Smooth muscle cell (in vitro differentiated cells): ENCODE data around the gene PCDHGA6. TPM values are rescaled to one million over a fixed set of nuclear protein-coding genes. Genes with fewer than 3 reads are reported as not detected.

ENCODE experiments used
- DNase-seq: peaks from one replicate; lab custom pipeline; 2025; ENCODE audit not compliant: unreplicated experiment; lab: John Stamatoyannopoulos, UW
- H2AFZ ChIP-seq: fragments of 200-600 bp; sonication (generic); 2 replicates; pipeline ENCODE4 v1.6.0; 2016; ENCODE audit warnings: antibody characterized with exemption, low read depth, mild to moderate bottlenecking
- H3F3A ChIP-seq: fragments of 200-600 bp; sonication (generic); 2 replicates; pipeline ENCODE4 v1.6.0; 2017; ENCODE audit warnings: antibody characterized with exemption, low read depth
- H3K27ac ChIP-seq: fragments of 200-600 bp; sonication (generic); 2 replicates; pipeline ENCODE4 v1.5.1; 2016; ENCODE audit warnings: low read depth, mild to moderate bottlenecking
- H3K27me3 ChIP-seq: fragments of 200-600 bp; sonication (generic); 2 replicates; pipeline ENCODE4 v1.6.1; 2016; ENCODE audit warnings: low read depth, mild to moderate bottlenecking
- H3K36me3 ChIP-seq: fragments of 200-600 bp; sonication (generic); 2 replicates; pipeline ENCODE4 v1.5.1; 2016; ENCODE audit warnings: low read depth
- H3K4me1 ChIP-seq: fragments of 200-600 bp; sonication (generic); 2 replicates; pipeline ENCODE4 v1.5.1; 2016; ENCODE audit warnings: low read depth
- H3K4me2 ChIP-seq: fragments of 200-600 bp; sonication (generic); 2 replicates; pipeline ENCODE4 v1.6.0; 2016; ENCODE audit warnings: mild to moderate bottlenecking
- H3K4me3 ChIP-seq: fragments of 200-600 bp; sonication (generic); 2 replicates; pipeline ENCODE4 v1.5.1; 2016; ENCODE audit warnings: mild to moderate bottlenecking
- H3K79me2 ChIP-seq: fragments of 200-600 bp; sonication (generic); 2 replicates; pipeline ENCODE4 v1.6.0; 2016; ENCODE audit warnings: low read depth, mild to moderate bottlenecking
- H3K9ac ChIP-seq: fragments of 200-600 bp; sonication (generic); 2 replicates; pipeline ENCODE4 v1.6.0; 2016; ENCODE audit warnings: low read depth
- H3K9me3 ChIP-seq: fragments of 200-600 bp; sonication (generic); replicated peaks from 2 replicates; pipeline ENCODE4 v1.5.1; 2016; ENCODE audit warnings: low read depth
- H4K20me1 ChIP-seq: fragments of 200-600 bp; sonication (generic); 2 replicates; pipeline ENCODE4 v1.6.0; 2016; ENCODE audit warnings: low read depth
- WGBS: methylation state at CpG from one replicate; pipeline ENCODE4 v1.1.7; 2016; ENCODE audit warnings: low lambda C conversion rate; 5-methylcytosine and 5-hydroxymethylcytosine counted together
- polyA plus RNA-seq: library from polyadenylated mRNA; unstranded; fragments of >200 nt; fragmentation: Nextera tagmentation; extraction: Ambion mirVana; gene quantifications from 2 replicates; pipeline ENCODE4 v1.2.1, GENCODE V29; 2016
- total RNA-seq: library from RNA; depleted of rRNA; stranded (reverse); fragments of >200 nt; gene quantifications from 2 replicates; pipeline ENCODE4 v1.2.3, GENCODE V29; 2014
- TF ChIP-seq, protein P1 (sequence below): fragments of 200-600 bp; sonication (generic); IDR thresholded peaks from 2 replicates; pipeline ENCODE4 v1.5.1; 2017; ENCODE audit warnings: borderline replicate concordance, mild to moderate bottlenecking, antibody characterized with exemption; ENCODE audit not compliant: insufficient read depth, poor library complexity, severe bottlenecking

The PCDHGA6 gene
- total and polyA plus RNA-seq, 2 experiments from 2014 or later: 0.27 TPM; not detected in 1

DNA sequence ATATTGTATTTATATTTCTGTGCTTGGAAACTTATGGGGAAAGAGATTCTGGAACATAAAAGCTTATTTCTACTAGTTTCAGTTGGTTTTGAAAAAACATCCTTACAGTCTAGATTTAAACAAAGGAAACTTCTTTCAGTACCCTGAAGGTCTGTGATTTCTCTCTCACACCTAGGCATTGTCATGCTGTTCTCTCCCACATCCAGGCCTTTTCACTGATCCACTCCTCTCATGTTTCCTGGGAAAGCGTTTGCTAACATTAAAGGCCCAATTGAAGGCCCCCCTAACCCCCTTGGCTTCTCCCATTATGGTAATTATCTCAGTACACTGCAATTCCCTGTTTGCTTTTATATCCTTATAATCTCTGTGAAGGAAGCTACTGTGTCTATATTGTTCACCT lies 30.9 kb upstream of the PCDHGA6 start:
- no peak for DNase-seq
- H3K9ac ChIP-seq: no peak overlapping the region
- H3K79me2 ChIP-seq: no peaks in the 10 kb centered on the region
- no peaks in the 10 kb centered on the region for H3K27me3 ChIP-seq
- TF ChIP-seq, protein P1, sequence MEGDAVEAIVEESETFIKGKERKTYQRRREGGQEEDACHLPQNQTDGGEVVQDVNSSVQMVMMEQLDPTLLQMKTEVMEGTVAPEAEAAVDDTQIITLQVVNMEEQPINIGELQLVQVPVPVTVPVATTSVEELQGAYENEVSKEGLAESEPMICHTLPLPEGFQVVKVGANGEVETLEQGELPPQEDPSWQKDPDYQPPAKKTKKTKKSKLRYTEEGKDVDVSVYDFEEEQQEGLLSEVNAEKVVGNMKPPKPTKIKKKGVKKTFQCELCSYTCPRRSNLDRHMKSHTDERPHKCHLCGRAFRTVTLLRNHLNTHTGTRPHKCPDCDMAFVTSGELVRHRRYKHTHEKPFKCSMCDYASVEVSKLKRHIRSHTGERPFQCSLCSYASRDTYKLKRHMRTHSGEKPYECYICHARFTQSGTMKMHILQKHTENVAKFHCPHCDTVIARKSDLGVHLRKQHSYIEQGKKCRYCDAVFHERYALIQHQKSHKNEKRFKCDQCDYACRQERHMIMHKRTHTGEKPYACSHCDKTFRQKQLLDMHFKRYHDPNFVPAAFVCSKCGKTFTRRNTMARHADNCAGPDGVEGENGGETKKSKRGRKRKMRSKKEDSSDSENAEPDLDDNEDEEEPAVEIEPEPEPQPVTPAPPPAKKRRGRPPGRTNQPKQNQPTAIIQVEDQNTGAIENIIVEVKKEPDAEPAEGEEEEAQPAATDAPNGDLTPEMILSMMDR: no peak
- H3F3A ChIP-seq: no peaks in the 10 kb centered on the region
- no peak overlapping the region for H3K27ac ChIP-seq
- no peaks in the 10 kb centered on the region for H3K4me1 ChIP-seq
- no peaks in the 10 kb centered on the region for H4K20me1 ChIP-seq
- H3K9me3 ChIP-seq: peaks cover 16% of the 10 kb centered on the region
- H3K36me3 ChIP-seq: no peaks in the 10 kb centered on the region
- no peak overlapping the region for H2AFZ ChIP-seq
- 50% methylated on average over 1 of the region's 1 CpG for WGBS
- H3K4me2 ChIP-seq: no peak overlapping the region
- H3K4me3 ChIP-seq: no peak overlapping the region

DNA sequence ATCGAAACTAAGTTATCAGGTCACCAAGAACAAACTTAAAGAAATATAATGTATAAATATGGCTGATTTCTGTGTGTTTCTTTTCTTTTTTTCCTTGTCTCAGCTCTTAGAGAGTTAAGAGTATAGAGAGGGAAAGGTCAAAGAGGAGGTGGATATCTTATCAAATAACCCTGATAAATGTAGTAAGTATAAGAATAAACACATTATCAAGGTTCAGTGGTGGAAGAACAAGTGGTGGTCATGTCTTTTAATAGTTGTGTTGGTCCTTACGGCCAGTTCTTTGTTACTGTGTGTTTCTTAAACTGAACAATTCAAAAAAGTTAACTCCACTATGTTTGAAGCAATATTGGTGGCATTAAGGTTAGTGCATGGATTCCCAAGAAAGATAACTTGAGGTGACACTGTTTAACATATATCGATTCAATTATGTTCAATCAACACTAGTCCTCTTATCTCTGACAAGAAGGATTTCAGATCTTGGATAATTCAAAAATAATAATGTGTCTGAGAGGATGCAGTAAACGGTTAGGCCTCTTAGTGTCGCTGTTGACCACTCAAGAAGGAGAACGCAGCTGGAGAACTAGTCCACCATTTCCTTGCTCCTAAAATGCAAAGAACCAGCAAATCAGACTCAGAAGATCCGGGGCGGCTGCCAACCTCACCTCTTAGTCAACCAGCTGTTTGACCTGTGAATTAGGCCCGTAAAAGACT lies 30.3 kb upstream of the PCDHGA6 start, which contains the start of gene PCDHGA3:
TSS of gene PCDHGA3 (plus strand) at position 588 of the 711 bp plus-strand sequence. CDS start 205 bp downstream, outside the sequence.
- Histone ChIP-seq H3K9me3 (peaks cover 12% of the 10 kb centered on the region), H3F3A (no peaks in the 10 kb centered on the region), H2AFZ (no peak within 1 kb of the TSS), H3K9ac (no peak within 1 kb of the TSS), H3K27ac (no peak within 1 kb of the TSS), H3K79me2 (no peaks in the 10 kb centered on the region), H3K27me3 (no peaks in the 10 kb centered on the region), H3K36me3 (no peaks in the 10 kb centered on the region), H3K4me3 (no peak within 1 kb of the TSS), H3K4me1 (no peaks in the 10 kb centered on the region), H3K4me2 (no peak within 1 kb of the TSS), H4K20me1 (no peaks in the 10 kb centered on the region)
- DNase-seq: no peak
- 79% methylated on average over 9 of the region's 9 CpGs for WGBS
- TF ChIP-seq, protein P1: no peak

DNA sequence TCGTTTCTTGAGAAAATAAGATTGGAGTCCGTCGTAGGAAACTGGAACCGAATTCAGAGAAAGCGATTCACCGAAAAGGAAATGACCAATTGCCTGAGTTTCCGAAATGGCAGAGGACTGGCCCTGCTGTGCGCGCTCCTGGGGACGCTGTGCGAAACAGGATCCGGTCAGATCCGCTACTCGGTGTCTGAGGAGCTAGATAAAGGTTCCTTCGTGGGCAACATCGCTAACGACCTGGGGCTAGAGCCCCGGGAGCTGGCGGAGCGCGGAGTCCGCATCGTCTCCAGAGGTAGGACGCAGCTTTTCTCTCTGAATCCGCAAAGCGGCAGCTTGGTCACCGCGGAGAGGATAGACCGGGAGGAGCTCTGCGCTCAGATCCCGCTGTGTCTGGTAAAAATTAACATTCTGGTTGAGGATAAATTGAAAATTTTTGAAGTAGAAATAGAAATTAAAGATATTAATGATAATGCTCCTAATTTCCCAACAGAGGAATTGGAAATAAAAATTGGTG lies 29.7 kb upstream of the PCDHGA6 start:
- 96% methylated on average over 31 of the region's 31 CpGs for WGBS
- peaks cover 8% of the 10 kb centered on the region for H3K9me3 ChIP-seq
- no peak overlapping the region for H3K27ac ChIP-seq

More for the DNA sequence above, 29.7 kb upstream of the PCDHGA6 start:
- TF ChIP-seq, protein P1: no peak
- DNase-seq: no peak
- Histone ChIP-seq H2AFZ (no peak overlapping the region), H3F3A (no peaks in the 10 kb centered on the region), H3K36me3 (no peaks in the 10 kb centered on the region), H3K4me2 (no peak overlapping the region), H3K4me1 (no peaks in the 10 kb centered on the region), H3K9ac (no peak overlapping the region), H3K79me2 (no peaks in the 10 kb centered on the region), H4K20me1 (no peaks in the 10 kb centered on the region), H3K27me3 (no peaks in the 10 kb centered on the region), H3K4me3 (no peak overlapping the region)
